ENCODE measurements around the gene ASXL1. TPM values are rescaled to one million over a fixed set of nuclear protein-coding genes. Genes with fewer than 3 reads are reported as not detected.

The ASXL1 gene
- total and polyA plus RNA-seq, 9 of the 15 experiments (the other 6 are each of a cell fraction or from before 2014, with no cell fraction given) = 6.5 to 65.3 (median 32.3) TPM

GRCh38 chr20:32357375-32357868, 709 bp upstream of the ASXL1 start (continued):
- TF ChIP-seq, protein P1, sequence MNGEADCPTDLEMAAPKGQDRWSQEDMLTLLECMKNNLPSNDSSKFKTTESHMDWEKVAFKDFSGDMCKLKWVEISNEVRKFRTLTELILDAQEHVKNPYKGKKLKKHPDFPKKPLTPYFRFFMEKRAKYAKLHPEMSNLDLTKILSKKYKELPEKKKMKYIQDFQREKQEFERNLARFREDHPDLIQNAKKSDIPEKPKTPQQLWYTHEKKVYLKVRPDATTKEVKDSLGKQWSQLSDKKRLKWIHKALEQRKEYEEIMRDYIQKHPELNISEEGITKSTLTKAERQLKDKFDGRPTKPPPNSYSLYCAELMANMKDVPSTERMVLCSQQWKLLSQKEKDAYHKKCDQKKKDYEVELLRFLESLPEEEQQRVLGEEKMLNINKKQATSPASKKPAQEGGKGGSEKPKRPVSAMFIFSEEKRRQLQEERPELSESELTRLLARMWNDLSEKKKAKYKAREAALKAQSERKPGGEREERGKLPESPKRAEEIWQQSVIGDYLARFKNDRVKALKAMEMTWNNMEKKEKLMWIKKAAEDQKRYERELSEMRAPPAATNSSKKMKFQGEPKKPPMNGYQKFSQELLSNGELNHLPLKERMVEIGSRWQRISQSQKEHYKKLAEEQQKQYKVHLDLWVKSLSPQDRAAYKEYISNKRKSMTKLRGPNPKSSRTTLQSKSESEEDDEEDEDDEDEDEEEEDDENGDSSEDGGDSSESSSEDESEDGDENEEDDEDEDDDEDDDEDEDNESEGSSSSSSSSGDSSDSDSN (IDR thresholded peaks at IDR 0.05; ENCODE audit: borderline replicate concordance in 1 of 2, low read depth in 2 of 2, low read length in 2 of 2) = no peak
- TF ChIP-seq PCBP1 (IDR thresholded peaks at IDR 0.05; ENCODE audit: low read depth, low read length, poor library complexity, severe bottlenecking) = no peak
- TF ChIP-seq, protein P2, sequence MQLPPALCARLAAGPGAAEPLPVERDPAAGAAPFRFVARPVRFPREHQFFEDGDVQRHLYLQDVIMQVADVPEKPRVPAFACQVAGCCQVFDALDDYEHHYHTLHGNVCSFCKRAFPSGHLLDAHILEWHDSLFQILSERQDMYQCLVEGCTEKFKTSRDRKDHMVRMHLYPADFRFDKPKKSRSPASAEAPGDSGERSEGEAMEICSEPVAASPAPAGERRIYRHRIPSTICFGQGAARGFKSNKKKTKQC (CRISPR knock-in tag; IDR thresholded peaks at IDR 0.05) = no peak
- TF ChIP-seq HDAC8 (tag; IDR thresholded peaks at IDR 0.05) = no peak
- peak; percentile 58 for TF ChIP-seq RBM25 (IDR thresholded peaks at IDR 0.05; ENCODE audit: low read depth, low read length, severe bottlenecking)
- TF ChIP-seq CTCF (IDR thresholded peaks at IDR 0.05 in 2 of 3, conservative IDR thresholded peaks at IDR 0.05 in 1 of 3; ENCODE audit: insufficient read depth in 2 of 3, low read depth in 1 of 3, low read length in 3 of 3) = no peak
- no peak for TF ChIP-seq ZNF280A (IDR thresholded peaks at IDR 0.05; ENCODE audit: low read depth, partially characterized antibody)
- no peak for TF ChIP-seq CREB3 (tag; conservative IDR thresholded peaks at IDR 0.05; ENCODE audit: low read depth)
- TF ChIP-seq, protein P3, sequence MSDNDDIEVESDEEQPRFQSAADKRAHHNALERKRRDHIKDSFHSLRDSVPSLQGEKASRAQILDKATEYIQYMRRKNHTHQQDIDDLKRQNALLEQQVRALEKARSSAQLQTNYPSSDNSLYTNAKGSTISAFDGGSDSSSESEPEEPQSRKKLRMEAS (CRISPR knock-in tag; IDR thresholded peaks at IDR 0.05) = no peak
- no peak; the same call in 1 of the 2 replicates for TF ChIP-seq MAFG (tag; conservative IDR thresholded peaks at IDR 0.05)
- no peak for TF ChIP-seq HNRNPLL (IDR thresholded peaks at IDR 0.05; ENCODE audit: low read depth, low read length, poor library complexity, severe bottlenecking)
- peak; percentile 76 for TF ChIP-seq HDAC2 (IDR thresholded peaks at IDR 0.05)
- TF ChIP-seq MAFK (IDR thresholded peaks at IDR 0.05; ENCODE audit: low read length) = no peak
- TF ChIP-seq CBFA2T3 (IDR thresholded peaks at IDR 0.05) = no peak
- TF ChIP-seq PHB (CRISPR knock-in tag; IDR thresholded peaks at IDR 0.05) = no peak
- TF ChIP-seq HMGXB4 (CRISPR knock-in tag; IDR thresholded peaks at IDR 0.05) = no peak
- peak; percentile 100 for TF ChIP-seq BRD9 (IDR thresholded peaks at IDR 0.05; ENCODE audit: low read depth, partially characterized antibody)
- TF ChIP-seq ZNF24 (IDR thresholded peaks at IDR 0.05) = peak; percentile 57; the same call in 1 of the 2 replicates
- TF ChIP-seq SP1 (CRISPR knock-in tag; IDR thresholded peaks at IDR 0.05) = no peak
